ENCODE results near the gene PCED1A.

PCED1A gene

DNA sequence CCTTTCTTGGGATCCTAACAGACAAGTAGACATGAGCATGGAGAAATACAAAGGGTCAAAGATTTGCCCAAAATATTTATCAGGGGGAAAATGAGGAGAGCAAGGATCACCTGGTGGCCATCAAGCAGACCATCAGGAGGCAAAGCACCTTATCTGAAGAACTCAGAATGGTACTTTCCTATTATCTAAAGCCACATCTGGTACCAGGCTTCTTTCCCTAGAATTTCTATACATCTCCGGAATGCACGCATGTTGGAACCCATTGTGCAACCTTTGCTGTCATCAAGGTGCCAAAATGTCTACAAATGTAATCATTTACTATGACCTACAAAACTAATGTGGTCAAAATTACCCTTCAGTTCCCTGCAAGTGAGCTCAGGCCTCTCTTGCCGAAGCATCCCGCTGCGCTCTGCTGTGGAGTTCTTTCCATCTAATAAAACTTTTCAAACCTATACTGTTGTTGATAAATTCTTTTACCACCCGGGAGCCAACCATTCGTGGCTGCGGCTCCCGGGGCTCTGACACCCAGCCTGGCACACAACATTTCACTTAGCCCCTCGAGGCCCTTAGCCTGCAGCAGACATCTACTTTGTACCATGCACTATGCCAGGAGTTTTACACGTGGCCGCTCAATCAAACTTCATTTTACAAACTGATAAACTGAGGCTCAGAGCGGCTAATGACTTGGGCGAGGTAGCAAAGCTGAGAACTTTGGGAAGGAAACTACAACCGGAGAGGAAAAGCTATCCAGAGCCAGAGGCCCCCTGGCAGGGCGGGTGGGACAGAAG, 36.2 kb downstream of the PCED1A start:
- no peak for DNase-seq (ENCODE audit: low read depth)

- DNase-seq (ENCODE audit: low read depth): no peak
Measured at GRCh38 chr20:2801286-2801728, 39.1 kb downstream of the PCED1A start.

DNA sequence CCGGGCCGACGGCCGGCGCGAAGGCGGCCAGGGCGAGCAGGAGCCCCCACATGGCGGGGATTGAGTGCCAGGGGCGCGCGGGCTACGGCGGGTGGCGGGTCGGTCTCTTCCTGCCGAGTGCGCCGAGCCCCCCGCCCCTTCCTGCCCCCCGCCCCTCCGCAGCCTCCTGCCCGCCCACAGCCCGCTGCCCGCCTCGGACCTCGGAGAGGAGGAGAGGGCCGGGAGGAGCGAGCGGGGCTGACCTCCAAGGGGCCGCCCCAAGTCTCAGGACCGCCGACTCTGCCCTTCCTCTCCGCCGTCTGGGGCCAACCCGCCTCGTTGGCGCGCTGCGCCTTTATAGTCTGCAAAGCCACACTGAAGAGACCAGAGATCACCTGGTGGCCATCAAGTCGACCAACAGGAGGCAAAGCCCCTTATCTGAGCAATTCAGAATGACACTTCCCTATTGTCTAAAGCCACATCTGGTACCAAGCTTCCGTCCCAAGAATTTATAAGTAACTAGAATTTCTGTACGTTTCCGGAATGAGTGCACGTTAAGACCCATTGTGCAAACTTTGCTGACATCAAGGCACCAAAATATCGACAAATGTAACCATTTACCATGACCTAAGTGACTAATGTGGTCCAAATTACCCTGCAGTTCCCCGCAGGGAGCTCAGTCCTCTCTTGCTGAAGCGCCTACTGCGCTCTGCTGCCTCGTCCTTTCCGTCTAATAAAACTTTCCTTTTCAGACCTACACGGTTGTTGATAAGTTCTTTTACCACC, 39.8 kb downstream of the PCED1A start, which contains the start of gene CPXM1:
Gene CPXM1, minus strand, starts transcription at position 107 of the 765 bp plus-strand sequence. Its CDS starts 55 bp downstream, at position 52.
- DNase-seq (ENCODE audit: low read depth): no peak

GRCh38 chr20:2799688-2800520, 40.6 kb downstream of the PCED1A start:
- DNase-seq (ENCODE audit: low read depth): no peak

DNA sequence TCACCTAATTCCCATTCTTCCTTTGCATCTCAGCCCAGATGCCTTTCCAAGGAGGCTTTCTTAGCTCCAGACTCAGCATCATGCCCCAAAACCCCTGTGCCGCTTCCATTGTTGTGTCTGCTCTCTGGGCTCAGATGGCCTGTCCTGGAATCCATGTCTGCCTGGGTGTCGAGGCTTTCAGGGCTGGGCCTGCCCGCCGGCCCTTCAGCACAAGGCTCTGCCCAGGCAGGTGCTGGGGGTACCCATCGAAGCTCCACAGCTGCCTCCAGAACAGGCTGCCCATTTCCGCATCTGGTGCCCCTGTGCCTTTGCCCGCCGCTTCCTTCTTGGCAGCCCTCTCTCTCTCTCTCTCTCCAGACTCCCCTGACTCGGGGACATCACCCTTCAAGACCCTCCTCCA, 41.2 kb downstream of the PCED1A start:
- no peak for DNase-seq (ENCODE audit: low read depth)

- DNase-seq (ENCODE audit: low read depth): no peak
Measured at GRCh38 chr20:2798814-2799213, 41.6 kb downstream of the PCED1A start.

DNA sequence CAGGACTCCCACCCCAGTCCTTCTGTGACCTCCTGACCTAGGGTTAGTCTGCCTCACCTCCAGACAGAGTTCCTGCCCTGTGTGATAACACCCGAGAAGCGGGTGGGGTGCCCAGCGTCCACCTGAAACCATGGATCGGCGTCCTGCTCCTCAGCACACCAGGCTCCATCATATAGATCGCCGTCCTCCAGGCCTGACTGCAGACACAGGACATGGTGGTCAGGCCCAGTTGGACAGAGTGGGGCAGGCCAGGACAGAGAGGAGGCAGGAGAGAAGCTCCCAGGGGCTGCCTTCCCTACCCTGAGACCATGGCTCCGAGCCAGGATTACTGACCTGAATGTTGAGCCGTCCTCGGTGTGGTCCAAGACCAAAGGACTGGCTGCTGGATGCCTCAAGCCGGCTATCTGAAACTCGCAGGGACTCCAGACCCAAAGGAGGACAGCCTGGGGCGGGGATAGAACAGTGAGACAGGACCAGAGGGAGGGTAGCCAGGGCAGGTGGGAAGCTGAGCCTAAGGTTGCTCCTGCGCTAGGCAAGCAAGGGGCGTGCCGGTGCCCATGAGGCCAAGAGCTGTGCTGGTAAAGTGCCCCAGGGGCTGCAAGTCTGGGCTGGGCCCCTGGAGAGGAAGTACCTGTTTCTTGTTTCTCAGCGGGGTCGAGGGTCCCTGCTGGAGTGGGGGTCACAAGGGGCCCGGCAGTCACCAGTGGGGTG, 42.2 kb downstream of the PCED1A start:
- no peak for DNase-seq (ENCODE audit: low read depth)

DNA sequence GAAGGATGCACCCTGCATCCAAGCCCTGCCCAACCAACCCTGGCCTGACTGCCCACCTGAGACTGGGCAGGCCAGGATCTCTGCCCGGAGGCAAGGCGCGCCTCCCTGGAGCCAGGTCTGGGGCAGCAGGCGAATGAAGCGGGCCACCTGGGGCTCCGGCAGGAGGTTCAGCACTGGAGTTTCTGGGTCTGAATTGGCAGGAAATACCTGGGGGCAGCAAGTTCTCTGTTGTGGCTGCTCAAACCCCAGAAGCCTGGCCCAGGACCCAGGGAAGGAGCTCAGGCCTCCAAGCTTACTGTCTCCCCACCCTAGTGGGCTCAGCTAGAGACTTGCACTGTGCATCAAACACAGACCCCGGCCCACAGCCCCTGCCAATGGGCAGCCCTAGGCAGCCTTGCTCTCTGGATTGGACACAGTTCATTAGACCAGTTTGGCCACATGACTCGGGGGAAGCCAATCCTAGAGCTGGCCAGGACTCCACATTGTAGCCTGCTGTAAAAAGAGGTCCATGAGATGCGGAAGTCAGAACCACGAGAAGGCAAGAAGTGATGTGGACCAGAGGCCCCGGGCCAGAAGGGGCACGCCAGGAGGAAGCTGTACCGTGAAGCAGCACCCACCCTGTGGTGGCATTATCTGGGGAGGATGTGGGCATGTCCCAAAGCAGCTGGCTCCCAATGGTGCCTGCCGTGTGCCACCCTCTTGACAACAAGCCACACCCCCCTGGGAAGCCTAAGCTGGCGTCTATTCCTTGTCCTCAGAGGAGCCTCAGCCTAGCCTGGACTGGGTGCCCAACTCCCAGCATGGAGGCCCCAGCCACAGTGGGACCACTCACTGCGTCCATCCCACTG, 43.1 kb downstream of the PCED1A start:
- no peak for DNase-seq (ENCODE audit: low read depth)

DNA sequence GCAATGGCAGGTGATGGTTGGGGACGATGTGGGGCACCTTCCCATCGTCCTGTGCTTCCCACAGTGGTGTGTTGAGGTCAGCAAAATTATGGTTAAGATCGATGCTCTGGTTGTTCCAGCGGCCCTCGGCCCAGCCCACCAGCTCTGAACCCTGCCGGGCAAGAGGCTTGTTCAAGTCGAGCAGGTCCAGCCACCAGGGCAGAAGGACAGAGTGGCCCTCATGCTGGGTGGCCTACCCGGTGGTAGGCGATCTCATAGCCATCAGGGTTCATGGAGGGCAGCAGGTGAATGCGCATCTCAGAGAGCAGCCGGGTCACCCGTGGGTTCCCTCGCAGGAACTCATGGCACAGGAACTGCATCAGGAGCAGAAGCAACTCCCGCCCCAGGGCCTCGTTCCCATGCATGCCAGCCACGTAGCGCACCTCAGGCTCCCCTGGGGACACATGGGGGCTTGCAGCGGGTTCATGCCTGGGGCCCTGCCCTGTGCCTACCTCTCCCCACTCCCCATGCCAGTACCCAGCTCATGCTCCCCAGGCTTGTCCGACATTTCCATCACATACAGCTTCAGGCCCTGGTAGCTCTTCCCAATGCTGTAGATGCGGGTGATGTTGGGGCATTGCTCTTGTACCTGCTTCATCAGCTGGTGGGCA, 44.3 kb downstream of the PCED1A start:
- DNase-seq (ENCODE audit: low read depth): no peak

DNA sequence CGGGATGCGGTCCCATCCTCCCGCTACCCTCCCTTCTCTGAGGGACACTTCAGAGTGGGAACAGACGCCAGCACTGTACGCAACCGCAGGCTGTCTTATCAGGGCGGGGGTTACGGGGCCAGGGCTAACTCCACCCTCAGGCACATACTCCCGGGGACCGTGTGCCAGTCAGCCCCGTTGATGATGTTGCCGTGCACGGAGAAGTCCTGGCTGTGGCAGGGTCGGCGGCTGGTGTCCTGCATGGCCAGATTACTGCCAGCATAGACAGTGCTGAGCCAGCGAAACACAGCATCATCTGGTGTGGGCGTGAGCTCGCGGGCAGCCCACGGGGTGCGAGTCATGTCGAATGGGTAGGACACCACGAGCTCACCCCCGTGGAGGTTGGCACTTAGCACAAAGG, 45.0 kb downstream of the PCED1A start:
- DNase-seq (ENCODE audit: low read depth): no peak

DNA sequence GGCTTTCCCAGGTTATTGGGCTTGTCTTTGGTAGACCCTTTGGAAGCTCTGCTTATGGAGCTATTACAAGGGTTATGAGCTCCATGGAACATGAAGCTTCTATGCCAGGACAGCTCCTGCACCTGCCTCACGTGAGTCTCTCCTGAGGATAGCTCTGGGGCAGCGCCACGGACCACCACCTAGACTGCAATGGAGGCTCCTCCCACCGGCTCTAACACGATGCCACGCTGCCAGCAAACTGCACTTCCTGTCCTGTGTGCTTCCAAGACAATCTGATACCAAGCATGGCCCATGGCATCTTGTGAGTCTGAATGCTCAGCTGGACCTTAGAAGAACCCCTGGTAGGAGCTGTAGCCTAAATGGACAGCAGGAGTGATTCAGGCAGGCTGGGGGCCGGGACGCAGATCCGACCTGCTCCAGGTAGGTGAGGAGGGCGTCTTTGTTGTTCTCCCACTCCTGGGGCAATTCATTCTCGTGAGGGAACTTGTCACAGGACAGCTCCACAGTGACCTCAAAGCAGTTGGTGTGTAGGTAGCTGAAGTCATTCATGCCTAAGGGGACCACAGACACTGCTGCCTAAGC, 45.5 kb downstream of the PCED1A start:
- DNase-seq (ENCODE audit: low read depth): no peak

DNA sequence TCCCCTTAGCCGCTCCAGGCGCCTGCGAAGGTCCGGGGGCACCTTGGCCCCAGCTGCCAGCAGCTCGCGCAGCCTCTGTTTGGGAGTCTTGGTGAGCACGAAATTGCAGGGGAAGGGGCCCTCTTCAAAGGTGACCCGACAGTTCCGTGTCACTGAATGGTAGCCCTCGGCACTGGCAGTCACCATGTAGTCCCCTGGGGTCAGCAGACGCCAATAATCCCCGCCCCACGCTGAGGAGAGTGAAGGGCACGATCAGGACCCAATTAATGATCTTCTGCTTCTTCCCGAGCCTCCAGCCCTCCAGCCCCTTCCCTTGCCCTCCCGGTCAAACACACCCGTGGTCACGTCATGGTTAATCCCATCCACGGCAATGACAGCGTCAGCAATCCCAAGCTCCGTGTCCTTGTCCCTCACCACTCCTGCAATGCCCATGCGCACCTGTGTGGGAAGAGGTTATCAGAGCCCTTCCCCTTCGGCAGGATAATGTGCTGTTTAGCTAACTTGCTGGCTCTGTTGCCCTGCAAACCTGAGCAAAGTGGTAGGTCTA, 46.2 kb downstream of the PCED1A start:
- no peak for DNase-seq (ENCODE audit: low read depth)

DNA sequence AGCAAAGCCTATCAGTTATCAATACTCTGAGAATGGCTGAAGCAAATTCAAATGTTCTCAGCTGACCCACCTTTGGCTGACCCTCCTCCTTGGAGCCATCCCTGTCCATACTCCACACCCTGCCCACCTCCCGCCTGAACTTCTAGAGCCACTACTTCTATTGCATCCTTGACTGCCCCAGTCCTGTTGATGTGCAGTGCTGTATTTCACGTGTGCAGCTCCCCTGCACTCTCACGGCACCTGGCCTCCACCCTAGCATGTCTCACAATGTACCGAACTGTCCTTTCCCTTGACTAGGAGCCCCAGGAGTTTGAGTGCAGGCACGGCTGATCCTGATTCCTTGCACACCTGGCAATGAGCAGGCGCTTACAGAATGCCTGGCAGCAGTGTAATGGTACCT, 47.0 kb downstream of the PCED1A start:
- DNase-seq (ENCODE audit: low read depth): no peak
